WTC11 (cell line): ENCODE data around the gene UBE2F.

Experiments
- CTCF ChIP-seq: fragments of 200-600 bp; IDR thresholded peaks from 2 replicates; pipeline ENCODE4 v1.8.0; 2022; ENCODE audit warnings: antibody characterized with exemption
- MXD4 ChIP-seq: fragments of 250-450 bp; sonication (Bioruptor Pico); IDR thresholded peaks from 2 replicates; pipeline ENCODE4 v1.8.0; 2021; ENCODE audit warnings: mild to moderate bottlenecking, moderate library complexity, borderline replicate concordance
- ZNF121 ChIP-seq: sonication (generic); formaldehyde crosslinking; IDR thresholded peaks from 2 replicates; pipeline ENCODE4 v1.8.0; 2023; ENCODE audit warnings: missing genetic modification reagents
- ZNF138 ChIP-seq: sonication (generic); formaldehyde crosslinking; conservative IDR thresholded peaks from 2 replicates; pipeline ENCODE4 v1.8.1; 2022; ENCODE audit warnings: mild to moderate bottlenecking, moderate library complexity, missing genetic modification reagents

- TF ChIP-seq ZNF138 (CRISPR knock-in tag), result no peak
- no peak for TF ChIP-seq CTCF
- no peak for TF ChIP-seq MXD4
- TF ChIP-seq ZNF121 (CRISPR knock-in tag), result no peak
These were observed 38.7 kb downstream of the UBE2F start for GRCh38 chr2:238005528-238005927.
